GM23338 (cell line): ENCODE results near the gene ANKS1B. TPM values are rescaled to one million over a fixed set of nuclear protein-coding genes. Genes with fewer than 3 reads are reported as not detected.

ENCODE experiments used
- ATAC-seq: fragments of 200-7000 bp; cut with Tn5 transposase; 3 replicates; pipeline ENCODE4 v1.9.1; 2020
- DNase-seq: peaks from one replicate; pipeline ENCODE4 v3.0.0-alpha.2; 2015; ENCODE audit warnings: low spot score
- H2AFZ ChIP-seq: fragments of 200-600 bp; sonication (generic); 2 replicates; pipeline ENCODE4 v1.8.0; 2016; ENCODE audit warnings: antibody characterized with exemption, mild to moderate bottlenecking, moderate library complexity
- H3F3A ChIP-seq: fragments of 200-600 bp; sonication (generic); replicated peaks from 2 replicates; pipeline ENCODE4 v1.8.0; 2017; ENCODE audit warnings: antibody characterized with exemption, mixed run types, low read depth
- H3K27ac ChIP-seq: fragments of 200-600 bp; sonication (generic); 2 replicates; pipeline ENCODE4 v1.6.1; 2016; ENCODE audit warnings: low read depth
- H3K27me3 ChIP-seq: fragments of 200-600 bp; sonication (generic); 2 replicates; pipeline ENCODE4 v1.8.0; 2016; ENCODE audit warnings: mild to moderate bottlenecking, mixed run types, moderate library complexity; ENCODE audit not compliant: insufficient read depth
- H3K36me3 ChIP-seq: fragments of 200-600 bp; sonication (generic); 2 replicates; pipeline ENCODE4 v1.8.0; 2016; ENCODE audit warnings: mild to moderate bottlenecking; ENCODE audit not compliant: insufficient read depth
- H3K4me1 ChIP-seq: fragments of 200-600 bp; sonication (generic); 2 replicates; pipeline ENCODE4 v1.8.0; 2016; ENCODE audit warnings: mild to moderate bottlenecking, moderate library complexity; ENCODE audit not compliant: insufficient read depth
- H3K4me2 ChIP-seq: fragments of 200-600 bp; sonication (generic); 2 replicates; pipeline ENCODE4 v1.7.1; 2017; ENCODE audit warnings: mixed run types
- H3K4me3 ChIP-seq: fragments of 200-600 bp; sonication (generic); 2 replicates; pipeline ENCODE4 v1.6.1; 2016; ENCODE audit warnings: mixed run types
- H3K79me2 ChIP-seq: fragments of 200-600 bp; sonication (generic); replicated peaks from 2 replicates; pipeline ENCODE4 v1.8.0; 2017; ENCODE audit warnings: mild to moderate bottlenecking; ENCODE audit not compliant: insufficient read depth
- H3K9me2 ChIP-seq: fragments of 200-600 bp; sonication (generic); 2 replicates; pipeline ENCODE4 v1.8.0; 2017; ENCODE audit not compliant: insufficient read depth
- H4K20me1 ChIP-seq: fragments of 200-600 bp; sonication (generic); replicated peaks from 2 replicates; pipeline ENCODE4 v1.8.0; 2017; ENCODE audit warnings: mild to moderate bottlenecking; ENCODE audit not compliant: insufficient read depth
- H3K27ac Mint-ChIP-seq: 2 replicates; pipeline ENCODE4 v1.8.0; 2020; ENCODE audit warnings: inconsistent platforms, mild to moderate bottlenecking, moderate library complexity, mixed read lengths
- H3K27me3 Mint-ChIP-seq: 3 replicates; pipeline ENCODE4 v1.8.0; 2022; ENCODE audit warnings: low read depth, mild to moderate bottlenecking, moderate library complexity, mixed read lengths, inconsistent platforms; ENCODE audit not compliant: insufficient read depth, poor library complexity
- H3K36me3 Mint-ChIP-seq: 3 replicates; pipeline ENCODE4 v1.8.0; 2021; ENCODE audit warnings: low read depth, mild to moderate bottlenecking, inconsistent platforms, moderate library complexity, mixed read lengths
- H3K4me1 Mint-ChIP-seq: 3 replicates; pipeline ENCODE4 v1.8.0; 2020; ENCODE audit warnings: mild to moderate bottlenecking, inconsistent platforms, mixed read lengths
- H3K4me3 Mint-ChIP-seq: 3 replicates; pipeline ENCODE4 v1.8.0; 2021; ENCODE audit warnings: moderate library complexity, mild to moderate bottlenecking, inconsistent platforms, mixed read lengths
- H3K9me3 Mint-ChIP-seq: 3 replicates; pipeline ENCODE4 v1.8.0; 2020; ENCODE audit warnings: moderate library complexity, mild to moderate bottlenecking, inconsistent platforms, mixed read lengths
- EZH2 ChIP-seq: fragments of 200-600 bp; sonication (generic); IDR thresholded peaks from one replicate; pipeline ENCODE4 v1.8.0; 2017; ENCODE audit warnings: antibody characterized with exemption, mild to moderate bottlenecking, low read depth; ENCODE audit not compliant: unreplicated experiment
- JUNB ChIP-seq: IDR thresholded peaks from one replicate; pipeline ENCODE4 v1.6.1; 2016; ENCODE audit warnings: antibody characterized with exemption; ENCODE audit not compliant: unreplicated experiment
- NANOG ChIP-seq: IDR thresholded peaks from 2 replicates; pipeline ENCODE4 v1.6.1; 2016; ENCODE audit warnings: antibody characterized with exemption, borderline replicate concordance
- POLR2AphosphoS5 ChIP-seq: IDR thresholded peaks from 2 replicates; pipeline ENCODE4 v1.6.1; 2016; ENCODE audit warnings: antibody characterized with exemption, low read depth
- STAT1 ChIP-seq: IDR thresholded peaks from one replicate; pipeline ENCODE4 v1.6.1; 2016; ENCODE audit warnings: antibody characterized with exemption; ENCODE audit not compliant: unreplicated experiment
- ZNF114 ChIP-seq: fragments of 250-450 bp; sonication (Bioruptor Pico); IDR thresholded peaks from 2 replicates; pipeline ENCODE4 v1.5.0; 2020; ENCODE audit warnings: mild to moderate bottlenecking, moderate library complexity
- ZNF331 ChIP-seq: fragments of 250-450 bp; sonication (Bioruptor Pico); IDR thresholded peaks from 2 replicates; pipeline ENCODE4 v1.5.0; 2020; ENCODE audit warnings: low read depth, mild to moderate bottlenecking, moderate library complexity
- polyA plus RNA-seq: library from polyadenylated mRNA; unstranded; fragments of >200 nt; fragmentation: Nextera tagmentation; extraction: Ambion mirVana; gene quantifications from 2 replicates; pipeline ENCODE4 v1.2.1, GENCODE V29; 2016
- total RNA-seq: library from RNA; depleted of rRNA; stranded (reverse); fragments of >200 nt; shearing (Covaris generic); gene quantifications from 2 replicates; pipeline ENCODE4 v1.2.3, GENCODE V29; 2014
- TF ChIP-seq, protein P1 (sequence below), 2 experiments: fragments of 200-600 bp in 1 of 2; sonication (generic) in 1 of 2; conservative IDR thresholded peaks; 2 replicates each; pipeline versions ENCODE4 v1.5.1 to v1.6.1; 2016 to 2017; ENCODE audit warnings: antibody characterized with exemption in 2 of 2, low read depth in 2 of 2, mild to moderate bottlenecking in 2 of 2, moderate library complexity in 1 of 2
- TF ChIP-seq, protein P2 (sequence below): IDR thresholded peaks from 2 replicates; pipeline ENCODE4 v1.6.1; 2016; ENCODE audit warnings: antibody characterized with exemption
- TF ChIP-seq, protein P3 (sequence below): IDR thresholded peaks from one replicate; pipeline ENCODE4 v1.6.1; 2018; ENCODE audit warnings: antibody characterized with exemption; ENCODE audit not compliant: unreplicated experiment

ANKS1B gene
- total and polyA plus RNA-seq, 2 experiments from 2014 or later: 4.3 to 5.8 TPM

DNA sequence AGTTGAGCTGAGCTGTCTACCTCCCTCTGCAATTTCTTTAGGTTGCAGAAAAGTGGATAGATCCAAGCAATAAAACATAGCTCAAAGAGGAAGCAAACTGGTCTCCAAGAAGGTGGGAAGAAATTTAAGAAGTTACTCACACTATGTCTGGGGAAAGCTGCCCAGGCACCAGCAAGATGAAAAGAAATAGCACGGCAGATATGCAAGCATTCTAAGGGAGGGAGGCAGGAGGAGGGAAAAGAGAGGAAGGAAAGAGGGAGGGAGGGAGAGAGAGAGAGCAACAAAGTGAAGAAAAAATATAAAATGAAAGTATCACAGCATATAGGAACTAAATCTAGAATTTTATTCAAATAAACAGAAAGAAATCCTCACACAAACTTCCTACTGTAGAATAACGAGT is 1099.0 kb downstream of the ANKS1B start:
- H3K4me1 ChIP-seq: no peaks in the 10 kb centered on the region
- no peaks in the 10 kb centered on the region for H3K27me3 ChIP-seq
- H3K36me3 ChIP-seq: no peaks in the 10 kb centered on the region
- H3K4me1 Mint-ChIP-seq: peaks cover 11% of the 10 kb centered on the region
- no peaks in the 10 kb centered on the region for H4K20me1 ChIP-seq
- H3K9me2 ChIP-seq: no peaks in the 10 kb centered on the region
- peak overlapping the region; percentile 45; the same call in 2 of the 3 replicates for H3K4me3 Mint-ChIP-seq
- no peak overlapping the region for H3K27ac ChIP-seq
- no peak overlapping the region for H3K27ac Mint-ChIP-seq
- no peaks in the 10 kb centered on the region for H3K79me2 ChIP-seq
- H3K36me3 Mint-ChIP-seq: no peaks in the 10 kb centered on the region
- ATAC-seq (peak; percentile 55), DNase-seq (peak; percentile 53)
- H3K4me2 ChIP-seq: no peak overlapping the region
- H2AFZ ChIP-seq: peak overlapping the region; percentile 26; the same call in 1 of the 2 replicates
- TF ChIP-seq STAT1: no peak
- H3K27me3 Mint-ChIP-seq: no peaks in the 10 kb centered on the region
- H3K4me3 ChIP-seq: no peak overlapping the region
- H3F3A ChIP-seq: no peaks in the 10 kb centered on the region
- H3K9me3 Mint-ChIP-seq: no peaks in the 10 kb centered on the region

DNA sequence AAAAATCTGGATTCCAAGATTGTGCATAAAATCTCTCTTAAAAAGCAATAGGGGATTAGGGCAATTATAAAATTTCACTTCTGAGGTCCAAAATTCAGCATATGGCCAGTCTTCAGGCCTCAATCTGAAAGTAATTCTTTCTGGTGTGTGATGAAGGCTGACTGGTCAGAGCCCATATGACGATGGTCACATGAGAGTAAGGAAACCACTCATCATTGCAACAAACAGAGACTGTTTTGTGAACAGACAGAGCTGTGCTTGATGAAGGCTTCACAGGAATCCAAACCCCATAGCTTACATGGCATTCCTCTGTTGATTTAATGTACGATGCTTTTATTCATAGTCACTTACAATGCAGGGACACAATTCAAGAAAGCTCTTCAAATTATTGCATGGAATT is 1101.5 kb downstream of the ANKS1B start:
- H3K36me3 Mint-ChIP-seq: no peaks in the 10 kb centered on the region

More for the DNA sequence above, 1101.5 kb downstream of the ANKS1B start:
- Mint-ChIP-seq H3K27ac (no peak overlapping the region), H3K4me3 (no peak overlapping the region), H3K27me3 (no peaks in the 10 kb centered on the region), H3K9me3 (no peaks in the 10 kb centered on the region), H3K4me1 (peaks cover 11% of the 10 kb centered on the region)
- no peak overlapping the region for H2AFZ ChIP-seq
- H3K27ac ChIP-seq: no peak overlapping the region
- H3K9me2 ChIP-seq: no peaks in the 10 kb centered on the region
- ATAC-seq (no peak), DNase-seq (no peak)
- TF ChIP-seq STAT1 (no peak), JUNB (no peak), EZH2 (no peak), POLR2AphosphoS5 (no peak), ZNF114 (CRISPR knock-in tag) (no peak), NANOG (no peak), ZNF331 (CRISPR knock-in tag) (no peak)
- TF ChIP-seq, protein P1, sequence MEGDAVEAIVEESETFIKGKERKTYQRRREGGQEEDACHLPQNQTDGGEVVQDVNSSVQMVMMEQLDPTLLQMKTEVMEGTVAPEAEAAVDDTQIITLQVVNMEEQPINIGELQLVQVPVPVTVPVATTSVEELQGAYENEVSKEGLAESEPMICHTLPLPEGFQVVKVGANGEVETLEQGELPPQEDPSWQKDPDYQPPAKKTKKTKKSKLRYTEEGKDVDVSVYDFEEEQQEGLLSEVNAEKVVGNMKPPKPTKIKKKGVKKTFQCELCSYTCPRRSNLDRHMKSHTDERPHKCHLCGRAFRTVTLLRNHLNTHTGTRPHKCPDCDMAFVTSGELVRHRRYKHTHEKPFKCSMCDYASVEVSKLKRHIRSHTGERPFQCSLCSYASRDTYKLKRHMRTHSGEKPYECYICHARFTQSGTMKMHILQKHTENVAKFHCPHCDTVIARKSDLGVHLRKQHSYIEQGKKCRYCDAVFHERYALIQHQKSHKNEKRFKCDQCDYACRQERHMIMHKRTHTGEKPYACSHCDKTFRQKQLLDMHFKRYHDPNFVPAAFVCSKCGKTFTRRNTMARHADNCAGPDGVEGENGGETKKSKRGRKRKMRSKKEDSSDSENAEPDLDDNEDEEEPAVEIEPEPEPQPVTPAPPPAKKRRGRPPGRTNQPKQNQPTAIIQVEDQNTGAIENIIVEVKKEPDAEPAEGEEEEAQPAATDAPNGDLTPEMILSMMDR (conservative IDR thresholded peaks at IDR 0.05; ENCODE audit: low read depth in 2 of 2): no peak
- TF ChIP-seq, protein P2, sequence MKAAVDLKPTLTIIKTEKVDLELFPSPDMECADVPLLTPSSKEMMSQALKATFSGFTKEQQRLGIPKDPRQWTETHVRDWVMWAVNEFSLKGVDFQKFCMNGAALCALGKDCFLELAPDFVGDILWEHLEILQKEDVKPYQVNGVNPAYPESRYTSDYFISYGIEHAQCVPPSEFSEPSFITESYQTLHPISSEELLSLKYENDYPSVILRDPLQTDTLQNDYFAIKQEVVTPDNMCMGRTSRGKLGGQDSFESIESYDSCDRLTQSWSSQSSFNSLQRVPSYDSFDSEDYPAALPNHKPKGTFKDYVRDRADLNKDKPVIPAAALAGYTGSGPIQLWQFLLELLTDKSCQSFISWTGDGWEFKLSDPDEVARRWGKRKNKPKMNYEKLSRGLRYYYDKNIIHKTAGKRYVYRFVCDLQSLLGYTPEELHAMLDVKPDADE: no peak
- TF ChIP-seq, protein P3, sequence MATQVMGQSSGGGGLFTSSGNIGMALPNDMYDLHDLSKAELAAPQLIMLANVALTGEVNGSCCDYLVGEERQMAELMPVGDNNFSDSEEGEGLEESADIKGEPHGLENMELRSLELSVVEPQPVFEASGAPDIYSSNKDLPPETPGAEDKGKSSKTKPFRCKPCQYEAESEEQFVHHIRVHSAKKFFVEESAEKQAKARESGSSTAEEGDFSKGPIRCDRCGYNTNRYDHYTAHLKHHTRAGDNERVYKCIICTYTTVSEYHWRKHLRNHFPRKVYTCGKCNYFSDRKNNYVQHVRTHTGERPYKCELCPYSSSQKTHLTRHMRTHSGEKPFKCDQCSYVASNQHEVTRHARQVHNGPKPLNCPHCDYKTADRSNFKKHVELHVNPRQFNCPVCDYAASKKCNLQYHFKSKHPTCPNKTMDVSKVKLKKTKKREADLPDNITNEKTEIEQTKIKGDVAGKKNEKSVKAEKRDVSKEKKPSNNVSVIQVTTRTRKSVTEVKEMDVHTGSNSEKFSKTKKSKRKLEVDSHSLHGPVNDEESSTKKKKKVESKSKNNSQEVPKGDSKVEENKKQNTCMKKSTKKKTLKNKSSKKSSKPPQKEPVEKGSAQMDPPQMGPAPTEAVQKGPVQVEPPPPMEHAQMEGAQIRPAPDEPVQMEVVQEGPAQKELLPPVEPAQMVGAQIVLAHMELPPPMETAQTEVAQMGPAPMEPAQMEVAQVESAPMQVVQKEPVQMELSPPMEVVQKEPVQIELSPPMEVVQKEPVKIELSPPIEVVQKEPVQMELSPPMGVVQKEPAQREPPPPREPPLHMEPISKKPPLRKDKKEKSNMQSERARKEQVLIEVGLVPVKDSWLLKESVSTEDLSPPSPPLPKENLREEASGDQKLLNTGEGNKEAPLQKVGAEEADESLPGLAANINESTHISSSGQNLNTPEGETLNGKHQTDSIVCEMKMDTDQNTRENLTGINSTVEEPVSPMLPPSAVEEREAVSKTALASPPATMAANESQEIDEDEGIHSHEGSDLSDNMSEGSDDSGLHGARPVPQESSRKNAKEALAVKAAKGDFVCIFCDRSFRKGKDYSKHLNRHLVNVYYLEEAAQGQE: no peak
- H3K4me3 ChIP-seq: no peak overlapping the region
- H3K79me2 ChIP-seq: no peaks in the 10 kb centered on the region
- no peaks in the 10 kb centered on the region for H3K27me3 ChIP-seq
- H4K20me1 ChIP-seq: no peaks in the 10 kb centered on the region
- no peaks in the 10 kb centered on the region for H3K4me1 ChIP-seq
- H3K36me3 ChIP-seq: no peaks in the 10 kb centered on the region
- H3F3A ChIP-seq: no peaks in the 10 kb centered on the region
- no peak overlapping the region for H3K4me2 ChIP-seq
